Measurements from ENCODE around the gene CXCL8. TPM values are rescaled to one million over a fixed set of nuclear protein-coding genes. Genes with fewer than 3 reads are reported as not detected.

The CXCL8 gene
- total and polyA plus RNA-seq, 2 of the 8 experiments (the other 6 are each of a cell fraction or from before 2014, with no cell fraction given): not detected

DNA sequence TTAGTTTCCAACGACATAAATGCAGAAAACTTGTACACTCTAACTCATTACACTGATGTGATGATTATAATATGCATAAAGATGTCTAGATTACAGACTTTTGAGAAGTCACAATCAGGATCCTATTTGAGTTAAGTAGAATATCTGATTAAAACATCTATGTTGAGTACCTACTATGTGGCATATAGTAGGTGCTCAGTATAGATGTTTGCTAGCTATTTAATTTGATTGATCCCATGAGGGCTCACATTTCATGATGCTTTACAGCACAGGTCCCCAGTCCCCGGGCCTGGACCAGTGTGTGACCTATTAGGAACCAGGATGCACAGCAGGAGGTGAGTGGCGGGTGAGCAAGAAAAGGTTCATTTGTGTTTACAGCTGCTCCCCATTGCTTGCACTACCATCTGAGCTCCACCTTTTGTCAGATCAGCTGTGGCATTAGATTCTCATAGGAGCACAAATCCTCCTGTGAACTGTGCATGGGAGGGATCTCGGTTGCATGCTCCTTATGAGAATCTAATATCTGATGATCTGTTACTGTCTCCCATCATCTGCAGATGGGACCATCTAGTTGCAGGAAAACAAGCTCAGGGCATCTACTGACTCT, 33.0 kb upstream of the CXCL8 start:
- H3K79me2 ChIP-seq (ENCODE audit: control insufficient read depth in 1 of 2, insufficient read depth in 2 of 2, low read length in 2 of 2): no peaks in the 10 kb centered on the region
- no peak overlapping the region for H3K9ac ChIP-seq (replicated peaks in 1 of 4; ENCODE audit: extremely low read depth in 1 of 4, low read depth in 3 of 4, low read length in 3 of 4)
- H4K5ac ChIP-seq (ENCODE audit: insufficient read length, low read depth, low read length): no peak overlapping the region
- H3K79me1 ChIP-seq (ENCODE audit: low read depth, low read length): no peaks in the 10 kb centered on the region
- no peak overlapping the region; the same call in 1 of the 2 replicates for H2BK12ac ChIP-seq (ENCODE audit: low read depth, low read length)
- H2BK15ac ChIP-seq (ENCODE audit: low read length): no peak overlapping the region
- no peak overlapping the region for H3K4ac ChIP-seq (replicated peaks; ENCODE audit: insufficient read length, low read depth, low read length)
- H3K14ac ChIP-seq (ENCODE audit: insufficient read length): no peak overlapping the region
- no peak overlapping the region for H4K8ac ChIP-seq (ENCODE audit: extremely low read depth, insufficient read depth, low read length)
- CTCF ChIA-PET (ENCODE audit: partially characterized antibody): interaction anchor here (0.9 to 1.8 kb wide), 3 partner anchors 18 to 427 kb away, joined by 3 to 4 read pairs (median 3); no protein-coding TSS in a partner anchor
- no peak overlapping the region for H2BK120ac ChIP-seq (replicated peaks; ENCODE audit: low read depth, low read length)
- H2BK20ac ChIP-seq (ENCODE audit: low read length): peak overlapping the region; percentile 6; the same call in 1 of the 2 replicates
- DNase-seq (ENCODE audit: low read depth in 1 of 2, low spot score in 2 of 2) (no peak), FAIRE-seq (no peak)
- no peak overlapping the region for H2AK5ac ChIP-seq (ENCODE audit: low read depth, low read length)
- H3K23me2 ChIP-seq (ENCODE audit: low read depth, low read length): no peaks in the 10 kb centered on the region
- H3K4me1 ChIP-seq (replicated peaks in 1 of 4; ENCODE audit: control insufficient read depth in 3 of 4, insufficient read depth in 4 of 4, low read length in 3 of 4): peaks cover 0 to 7% (median 3%) of the 10 kb centered on the region in 4 experiments; a peak in 6 of 7 replicates
- no peak overlapping the region for H3K27ac ChIP-seq (ENCODE audit: low read depth, low read length)
- 88% methylated on average over 4 of the region's 4 CpGs; no CpG with 5 or more reads in 1 of the 2 experiments for WGBS, 2 experiments (ENCODE audit: extremely low coverage in 1 of 2, insufficient coverage in 1 of 2, insufficient read length in 1 of 2, insufficient replicate concordance in 2 of 2, low coverage in 1 of 2, low lambda C conversion rate in 2 of 2, missing lambda C conversion rate in 1 of 2)
- no peak overlapping the region; the same call in 1 of the 2 replicates for H2BK5ac ChIP-seq (ENCODE audit: low read depth, low read length)
- no peaks in the 10 kb centered on the region for H3K9me3 ChIP-seq (ENCODE audit: insufficient read depth in 2 of 2, low read depth in 1 of 2, low read length in 1 of 2)
- no peak overlapping the region for H3K23ac ChIP-seq (ENCODE audit: insufficient read length)
- no peak overlapping the region for H4K91ac ChIP-seq (replicated peaks; ENCODE audit: insufficient read length, low read length)
- no peak overlapping the region for H3K56ac ChIP-seq (replicated peaks; ENCODE audit: insufficient read length, low read depth, low read length)
- no peak overlapping the region for H3K4me2 ChIP-seq (ENCODE audit: insufficient read depth in 1 of 2, low read depth in 2 of 2, low read length in 2 of 2)
- H3K18ac ChIP-seq (ENCODE audit: extremely low read depth, low read length): no peak overlapping the region
- no peaks in the 10 kb centered on the region for H3K36me3 ChIP-seq (ENCODE audit: control insufficient read depth in 2 of 4, insufficient read depth in 4 of 4, low read length in 3 of 4)
- H3K27me3 ChIP-seq (replicated peaks in 1 of 4; ENCODE audit: control insufficient read depth in 3 of 4, extremely low read depth in 1 of 4, insufficient read depth in 3 of 4, low read length in 3 of 4): no peaks in the 10 kb centered on the region; a peak in 1 of 7 replicates
- no peak overlapping the region for H3K4me3 ChIP-seq (ENCODE audit: extremely low read depth in 1 of 4, insufficient read depth in 2 of 4, low read depth in 3 of 4, low read length in 4 of 4)
- POLR2A ChIA-PET (ENCODE audit: partially characterized antibody): interaction anchor here (0.6 kb wide), 1 partner anchor 12 kb away, joined by 3 read pairs; no protein-coding TSS in a partner anchor
- no peak overlapping the region for H2AFZ ChIP-seq (ENCODE audit: low read length)
- H4K20me1 ChIP-seq (replicated peaks in 1 of 2; ENCODE audit: control insufficient read depth in 1 of 2, insufficient read depth in 2 of 2, low read length in 2 of 2): no peaks in the 10 kb centered on the region
- no peak for TF ChIP-seq PHF8 (conservative IDR thresholded peaks at IDR 0.05; ENCODE audit: low read depth, low read length)
- no peak for TF ChIP-seq GTF2F1 (IDR thresholded peaks at IDR 0.05; ENCODE audit: borderline replicate concordance, low read depth, low read length)
- TF ChIP-seq CHD1 (IDR thresholded peaks at IDR 0.05; ENCODE audit: low read depth, low read length): no peak
- TF ChIP-seq, protein P1, sequence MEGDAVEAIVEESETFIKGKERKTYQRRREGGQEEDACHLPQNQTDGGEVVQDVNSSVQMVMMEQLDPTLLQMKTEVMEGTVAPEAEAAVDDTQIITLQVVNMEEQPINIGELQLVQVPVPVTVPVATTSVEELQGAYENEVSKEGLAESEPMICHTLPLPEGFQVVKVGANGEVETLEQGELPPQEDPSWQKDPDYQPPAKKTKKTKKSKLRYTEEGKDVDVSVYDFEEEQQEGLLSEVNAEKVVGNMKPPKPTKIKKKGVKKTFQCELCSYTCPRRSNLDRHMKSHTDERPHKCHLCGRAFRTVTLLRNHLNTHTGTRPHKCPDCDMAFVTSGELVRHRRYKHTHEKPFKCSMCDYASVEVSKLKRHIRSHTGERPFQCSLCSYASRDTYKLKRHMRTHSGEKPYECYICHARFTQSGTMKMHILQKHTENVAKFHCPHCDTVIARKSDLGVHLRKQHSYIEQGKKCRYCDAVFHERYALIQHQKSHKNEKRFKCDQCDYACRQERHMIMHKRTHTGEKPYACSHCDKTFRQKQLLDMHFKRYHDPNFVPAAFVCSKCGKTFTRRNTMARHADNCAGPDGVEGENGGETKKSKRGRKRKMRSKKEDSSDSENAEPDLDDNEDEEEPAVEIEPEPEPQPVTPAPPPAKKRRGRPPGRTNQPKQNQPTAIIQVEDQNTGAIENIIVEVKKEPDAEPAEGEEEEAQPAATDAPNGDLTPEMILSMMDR (IDR thresholded peaks at IDR 0.05; ENCODE audit: control extremely low read depth in 1 of 3, insufficient read depth in 1 of 3, low read depth in 1 of 3, low read length in 3 of 3): no peak
- no peak for TF ChIP-seq HDAC2 (IDR thresholded peaks at IDR 0.05; ENCODE audit: borderline replicate concordance in 1 of 2, low read depth in 2 of 2, low read length in 2 of 2)
- no peak for TF ChIP-seq MAFK (IDR thresholded peaks at IDR 0.05; ENCODE audit: low read depth, low read length)
- no peak for TF ChIP-seq NANOG (IDR thresholded peaks at IDR 0.05; ENCODE audit: insufficient read depth, low read depth, low read length, poor library complexity, severe bottlenecking)
- TF ChIP-seq SRF (IDR thresholded peaks at IDR 0.05; ENCODE audit: low read depth, low read length): no peak
- TF ChIP-seq SAP30 (IDR thresholded peaks at IDR 0.05; ENCODE audit: insufficient read depth, insufficient replicate concordance, low read length): no peak

Measured in H1 (cell line).